Stimulated activated CD8-positive, alpha-beta memory T cell treated with anti-CD3 and anti-CD28 coated beads, Interleukin-4, amount 100 ng/mL, for 24 hours (primary cell): ENCODE measurements around the gene UTS2R.

Experiments
- DNase-seq: peaks from one replicate; pipeline ENCODE4 v3.0.0-alpha.2; 2020; ENCODE audit warnings: low read depth

UTS2R gene

DNA sequence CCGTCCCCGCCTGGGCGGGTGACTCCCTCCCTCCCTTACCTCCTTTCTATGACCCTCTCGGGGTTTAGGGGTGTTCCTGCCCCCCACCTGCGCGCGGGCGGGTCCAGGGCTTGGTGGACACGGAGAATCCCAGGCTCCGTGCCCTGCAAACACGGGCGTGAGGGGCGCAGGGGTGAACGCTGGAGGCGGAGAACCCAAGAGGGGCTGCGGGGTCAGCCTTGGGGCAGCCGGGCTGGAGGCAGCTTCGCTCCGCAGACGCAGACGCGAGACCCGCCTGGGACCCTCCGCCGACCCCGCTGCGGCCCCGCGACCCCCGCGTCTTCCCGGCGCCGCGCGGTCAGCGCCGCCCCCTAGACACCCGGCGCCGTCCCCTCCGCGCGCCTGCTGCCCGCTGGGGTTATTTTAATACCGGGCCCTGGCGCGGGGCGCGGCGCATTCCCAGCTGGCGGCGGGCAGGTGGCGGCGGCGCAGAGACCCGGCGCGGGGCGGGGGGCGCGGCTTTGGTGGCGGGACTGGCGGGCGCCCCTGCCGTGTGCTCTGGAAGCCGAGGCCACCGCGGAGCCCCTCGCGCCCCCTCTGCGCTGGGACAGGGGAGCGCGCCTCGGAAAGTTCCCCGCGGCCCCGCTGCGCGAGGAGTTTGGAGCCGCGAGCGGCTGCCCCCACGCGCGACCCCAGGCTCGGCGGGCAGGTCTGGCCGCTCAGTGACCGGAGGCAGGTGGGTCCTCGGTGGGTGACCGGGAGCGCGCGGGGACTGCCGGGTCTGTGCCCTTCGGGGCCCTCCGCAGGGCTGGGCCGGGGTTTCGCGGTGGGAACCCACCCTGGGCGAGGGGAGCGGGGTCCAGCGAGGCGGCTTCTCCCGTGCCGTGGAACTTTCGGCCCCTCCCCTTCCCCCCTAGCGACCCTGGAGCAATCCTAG lies at the start of gene UTS2R:
Gene UTS2R, plus strand, starts transcription at position 433 of the 916 bp plus-strand sequence. CDS start 2,560 bp downstream, outside the sequence.
- DNase-seq, result no peak

DNA sequence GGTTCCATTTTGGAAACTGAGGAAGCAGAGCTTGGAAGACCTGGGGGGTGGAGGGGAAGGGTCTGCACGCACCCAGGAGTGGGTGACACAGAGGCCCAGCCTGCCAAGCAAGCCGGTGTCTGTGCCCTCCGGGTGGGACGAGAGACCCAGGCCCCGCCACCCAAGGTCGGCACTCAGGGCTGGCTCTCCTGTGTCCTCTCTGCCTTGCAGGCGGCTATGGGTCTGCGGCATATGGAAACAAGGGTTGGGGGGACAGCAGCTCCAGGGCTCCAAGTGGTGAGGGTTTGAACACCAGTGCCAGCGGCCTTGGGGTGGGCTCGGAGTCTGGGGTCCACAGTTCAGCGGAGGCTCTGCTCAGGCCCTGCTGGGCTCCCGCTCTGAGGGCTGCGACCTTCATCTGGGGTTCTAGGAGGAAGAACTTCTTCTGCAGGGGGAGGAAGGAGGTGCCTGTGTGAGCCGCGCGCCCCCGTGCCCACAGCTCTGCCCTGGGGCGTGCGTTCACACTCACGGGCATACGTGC lies 49.6 kb upstream of the UTS2R start:
- DNase-seq, result no peak

GRCh38 chr17:82322526-82323453 lies 48.8 kb upstream of the UTS2R start:
- DNase-seq, result no peak

DNA sequence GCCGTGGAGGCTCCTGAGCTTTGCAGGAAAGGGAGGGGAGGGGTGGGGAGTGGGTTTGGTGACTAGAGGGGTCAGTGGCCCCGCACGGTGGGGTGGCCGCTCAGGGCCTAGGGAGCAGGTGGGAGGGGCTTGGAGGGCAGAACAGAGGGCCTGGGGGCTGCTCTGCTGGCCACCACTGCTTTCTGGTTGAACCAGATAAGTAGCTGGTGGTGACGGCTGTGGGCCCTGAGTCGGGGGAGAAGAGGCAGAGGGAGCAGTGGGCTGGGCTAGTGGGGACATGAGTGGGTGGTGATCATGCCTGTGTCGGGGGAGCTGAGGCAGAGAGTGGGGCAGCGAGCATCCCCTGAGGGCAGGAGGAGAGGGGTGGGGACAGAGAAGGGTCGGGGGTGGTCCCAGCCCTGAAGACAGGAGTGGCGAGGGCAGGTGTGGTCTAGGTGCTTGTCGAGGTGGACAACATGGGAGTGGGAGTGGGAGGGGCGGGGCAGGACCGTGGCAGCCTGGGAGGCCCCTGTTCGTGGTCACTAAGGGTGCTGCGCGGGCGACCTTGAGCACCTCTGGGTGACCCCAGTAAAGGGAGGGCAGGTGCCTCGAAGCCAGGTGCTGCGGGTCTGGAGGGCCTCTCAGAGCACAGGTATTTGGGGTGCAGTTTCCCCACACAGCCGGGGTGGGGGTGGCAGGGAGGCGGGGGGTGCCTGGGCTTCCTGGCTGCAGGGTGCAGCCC lies 47.9 kb upstream of the UTS2R start:
- no peak for DNase-seq

- DNase-seq, result no peak
Measured at GRCh38 chr17:82324566-82325285, 46.8 kb upstream of the UTS2R start.

GRCh38 chr17:82325286-82326180 lies 46.0 kb upstream of the UTS2R start:
- no peak for DNase-seq

DNA sequence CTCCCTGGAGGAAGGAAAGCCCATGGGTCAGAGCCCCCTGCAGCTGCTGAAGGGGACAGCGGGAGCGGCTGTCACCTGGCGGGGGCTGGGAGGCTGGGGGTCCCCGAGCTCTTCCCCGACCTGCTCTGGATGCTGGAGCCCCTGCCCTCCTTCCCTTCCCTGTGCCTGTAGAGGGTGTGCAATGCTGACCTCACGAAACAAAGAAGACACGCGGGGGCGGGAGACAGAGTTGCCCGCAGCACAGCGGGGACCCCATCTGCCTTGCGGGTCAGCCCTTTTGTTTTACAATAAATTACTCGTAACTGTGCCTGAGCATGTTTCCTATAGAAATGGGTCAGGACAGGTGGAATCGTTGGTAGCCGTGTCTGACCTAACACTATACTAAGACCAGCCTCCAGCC lies 44.3 kb upstream of the UTS2R start:
- DNase-seq, result no peak

- DNase-seq, result no peak
Measured at GRCh38 chr17:82327757-82328140, 43.8 kb upstream of the UTS2R start.

DNA sequence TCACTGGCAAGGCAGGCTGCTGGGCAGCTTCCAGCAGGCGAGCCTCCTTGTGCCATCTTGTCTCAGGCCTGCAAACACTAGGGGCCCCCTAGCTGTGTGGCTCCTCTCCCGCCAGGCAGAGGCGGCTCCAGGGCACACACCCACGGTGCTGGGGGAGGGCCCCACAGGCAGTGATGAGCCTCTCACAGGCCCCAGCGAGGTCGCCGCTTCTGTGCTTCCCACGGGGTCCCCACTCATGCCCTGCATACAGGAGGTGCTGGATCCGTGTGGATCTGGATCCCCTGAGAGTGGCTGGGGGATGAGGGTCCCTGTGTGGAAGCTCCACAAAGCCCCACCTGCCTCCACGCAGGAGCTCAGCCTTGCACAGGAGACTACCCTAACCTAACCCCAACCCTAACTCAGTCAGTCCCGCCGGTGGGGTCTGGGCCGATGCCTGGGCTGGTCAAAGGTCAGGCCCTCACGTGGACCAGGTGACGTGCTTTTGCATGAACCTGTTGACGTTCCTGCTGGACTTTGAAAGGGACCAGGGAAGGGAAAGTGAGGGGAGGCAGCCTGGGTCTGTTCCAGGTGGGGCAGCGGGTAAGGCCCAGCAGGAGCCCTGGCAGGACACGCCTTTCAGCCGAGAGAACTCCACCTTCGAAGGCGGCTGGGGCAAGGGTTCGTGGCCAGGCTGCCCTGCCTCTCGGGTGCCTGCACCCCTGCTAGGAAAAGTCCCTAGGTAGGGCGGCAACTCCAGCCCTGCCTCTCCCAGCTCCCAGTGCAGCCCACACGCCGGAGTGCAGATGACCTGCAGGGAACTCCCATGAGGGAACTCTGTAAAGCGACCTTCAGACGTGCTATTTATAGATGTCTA lies 43.2 kb upstream of the UTS2R start:
- DNase-seq, result no peak

GRCh38 chr17:82328994-82329507 lies 42.5 kb upstream of the UTS2R start:
- DNase-seq, result no peak

DNA sequence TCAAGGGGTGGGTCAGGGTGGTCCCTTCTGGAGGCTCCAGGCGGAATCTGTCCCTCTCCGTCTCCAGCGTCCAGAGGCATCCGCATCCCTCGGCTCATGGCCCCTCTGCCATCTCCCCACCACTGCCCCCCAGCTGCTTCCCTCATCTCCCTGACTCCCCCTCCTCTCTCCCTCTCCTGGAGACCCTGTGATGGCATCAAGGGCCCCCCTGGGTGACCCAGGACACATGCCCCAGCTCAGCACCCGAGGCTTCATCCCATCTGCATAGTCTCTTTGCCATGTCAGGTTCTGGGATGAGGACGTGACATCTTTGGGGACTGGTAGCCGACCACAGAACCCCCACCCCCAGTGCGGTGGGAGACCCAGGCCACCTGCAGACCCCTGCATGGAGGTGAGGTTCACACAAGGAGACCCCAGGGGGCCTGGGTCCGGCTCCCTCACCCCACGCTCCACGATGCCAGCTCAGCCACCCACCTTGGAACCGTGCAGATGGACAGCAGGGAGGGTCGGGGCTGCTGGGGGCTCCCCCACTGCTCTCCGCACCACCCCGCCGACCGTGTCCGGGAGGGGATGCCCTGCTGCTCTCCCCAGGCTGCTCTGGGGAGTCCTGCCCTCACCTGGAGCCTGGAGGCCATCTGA lies 41.8 kb upstream of the UTS2R start:
- no peak for DNase-seq

DNA sequence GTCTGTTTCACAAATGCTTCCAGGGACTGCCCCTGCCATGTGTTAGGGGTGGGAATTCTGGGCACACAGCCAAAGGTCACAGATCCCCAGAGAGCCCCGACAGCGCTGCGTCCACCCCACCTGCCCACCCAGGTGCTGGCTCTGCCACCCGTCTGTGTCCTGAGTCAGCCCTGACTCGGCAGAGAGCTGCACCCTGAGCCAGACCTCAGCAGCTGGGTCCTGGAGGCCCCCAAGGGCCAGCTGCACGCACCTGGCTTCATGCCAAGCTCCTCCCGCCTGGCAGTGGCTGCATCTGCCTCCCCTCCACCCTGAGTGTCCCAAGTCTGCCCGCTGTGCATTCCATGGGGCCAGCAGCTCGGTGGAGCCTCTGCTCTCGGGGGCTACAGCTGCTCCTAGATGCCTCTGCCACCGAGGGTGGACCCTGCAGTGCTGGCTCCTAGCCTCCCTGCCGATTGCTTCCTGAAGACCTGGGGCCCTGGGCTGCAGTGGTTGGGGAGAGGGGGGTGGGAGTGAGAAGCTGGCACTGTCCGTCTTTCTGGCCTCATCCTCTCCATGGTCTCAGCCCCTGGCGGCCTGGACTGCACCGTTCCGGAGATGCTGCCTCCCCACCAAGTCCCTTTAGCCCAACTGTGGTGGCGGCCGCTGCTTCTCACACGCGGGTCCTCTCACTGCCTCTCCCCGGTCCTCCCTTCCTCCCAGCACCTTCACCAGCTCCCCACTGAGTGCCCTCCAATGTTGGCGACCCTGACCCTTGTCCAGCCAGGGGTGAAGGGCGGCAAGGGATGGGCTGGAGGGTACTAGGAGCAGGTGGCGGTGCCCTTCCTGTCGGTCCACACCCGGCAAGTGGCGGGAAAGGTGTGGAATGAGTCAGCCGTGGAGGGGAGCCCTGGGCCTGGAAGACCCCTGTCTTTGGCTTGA lies 41.0 kb upstream of the UTS2R start:
- no peak for DNase-seq

DNA sequence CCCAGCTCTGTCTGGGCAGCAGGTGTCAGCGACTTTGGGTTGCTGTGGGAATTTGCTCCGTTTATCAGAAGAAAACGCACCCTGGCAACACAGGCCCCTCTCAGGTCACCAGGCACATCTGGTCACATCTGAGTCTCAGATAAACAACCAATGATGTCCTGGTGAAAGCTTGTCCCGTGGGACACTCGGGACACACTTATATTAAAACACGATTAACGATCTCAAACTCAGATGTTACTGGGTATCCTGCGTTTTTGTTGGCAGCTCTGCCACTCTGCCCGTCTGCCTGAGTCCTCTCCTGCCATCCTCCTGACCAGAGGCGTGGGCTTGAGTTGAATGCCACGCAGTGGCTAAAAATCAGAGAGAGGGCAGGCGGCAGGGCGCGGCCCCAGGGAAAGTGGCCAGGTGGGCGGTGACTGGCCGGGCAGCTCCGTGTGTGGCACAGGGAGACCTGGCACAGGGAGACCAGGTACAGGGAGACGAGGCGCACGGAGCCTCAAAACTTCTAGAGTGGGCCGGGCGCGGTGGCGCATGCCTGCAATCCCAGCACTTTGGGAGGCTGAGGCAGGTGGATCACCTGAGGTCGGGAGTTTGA lies 40.1 kb upstream of the UTS2R start:
- DNase-seq, result no peak

GRCh38 chr17:82332669-82333278 lies 38.8 kb upstream of the UTS2R start:
- no peak for DNase-seq

- no peak for DNase-seq
Measured at GRCh38 chr17:82333279-82334171, 38.0 kb upstream of the UTS2R start, which contains the start of gene SECTM1. Gene SECTM1 (minus strand): TSS chr17:82333766. CDS start chr17:82327240, 6,526 bp downstream.
